ENCODE measurements around the gene KCNC2. TPM values are rescaled to one million over a fixed set of nuclear protein-coding genes. Genes with fewer than 3 reads are reported as not detected.
"Not testable (repeated sequence)": the region's sequence is repeated elsewhere in the genome, so short reads cannot be mapped to it uniquely, and the experiment has no call there.

KCNC2 gene
- polyA plus RNA-seq, 4 donors, result 0.12 TPM; not detected in 2

DNA sequence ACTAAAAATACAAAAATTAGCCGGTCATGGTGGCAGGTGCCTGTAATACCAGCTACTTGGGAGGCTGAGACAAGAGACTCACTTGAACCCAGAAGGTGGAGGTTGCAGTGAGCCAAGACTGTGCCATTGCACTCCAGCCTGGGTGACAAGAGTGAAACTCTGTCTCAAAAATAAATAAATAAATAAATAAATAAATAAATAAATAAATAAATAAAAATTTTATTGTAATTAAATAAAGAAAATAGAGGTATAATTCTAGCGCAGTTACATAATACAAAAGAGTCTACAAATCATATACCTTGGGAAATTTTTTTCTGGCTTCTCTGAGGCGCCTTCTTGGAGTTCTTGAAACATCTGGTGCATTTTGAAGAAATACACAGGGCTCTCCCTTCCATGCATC lies 23.8 kb downstream of the KCNC2 start:
- not testable (repeated sequence) for H3K9me3 ChIP-seq (ENCODE audit: control insufficient read depth in 2 of 2, insufficient read depth in 1 of 2, low read depth in 1 of 2, low read length in 1 of 2); FAIRE-seq; H3K27ac ChIP-seq (ENCODE audit: low read depth in 1 of 3, low read length in 2 of 3); H3K4me1 ChIP-seq (ENCODE audit: control insufficient read depth in 3 of 3, insufficient read depth in 2 of 3, low read depth in 1 of 3, low read length in 2 of 3); H3K4me3 ChIP-seq (ENCODE audit: low read depth in 1 of 3, low read length in 3 of 3); DNase-seq; H3K27me3 ChIP-seq (ENCODE audit: control insufficient read depth in 3 of 3, insufficient read depth in 3 of 3, low read length in 3 of 3); H3K36me3 ChIP-seq (ENCODE audit: control insufficient read depth in 3 of 3, insufficient read depth in 2 of 3, low read depth in 1 of 3, low read length in 3 of 3)
- 85 to 90% (median 86%) methylated on average over 3 of the region's 3 CpGs for WGBS, 3 donors

DNA sequence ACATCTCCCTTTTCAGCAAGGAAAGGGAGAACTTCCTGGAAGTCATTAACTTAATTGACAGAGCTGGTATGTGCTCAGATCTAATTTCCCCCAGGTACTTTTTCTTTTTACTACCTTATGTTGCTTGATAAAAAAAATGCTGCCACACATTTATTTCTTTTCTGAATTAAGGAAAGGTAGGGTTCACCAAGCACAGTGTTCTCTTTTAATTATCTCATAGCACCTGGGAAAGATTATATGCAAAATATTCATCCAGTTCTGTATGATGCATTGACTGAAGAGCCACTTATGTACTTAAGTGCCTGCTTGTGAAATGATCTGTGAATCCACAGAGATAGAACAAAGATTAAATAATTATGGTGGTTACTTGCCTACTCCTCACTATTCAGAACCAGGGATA lies 25.1 kb downstream of the KCNC2 start:
- Histone ChIP-seq H3K9me3 (ENCODE audit: control insufficient read depth in 2 of 2, insufficient read depth in 1 of 2, low read depth in 1 of 2, low read length in 1 of 2) (no peaks in the 10 kb centered on the region), H3K27ac (ENCODE audit: low read depth in 1 of 3, low read length in 2 of 3) (no peak overlapping the region), H3K36me3 (ENCODE audit: control insufficient read depth in 3 of 3, insufficient read depth in 2 of 3, low read depth in 1 of 3, low read length in 3 of 3) (no peaks in the 10 kb centered on the region), H3K4me3 (ENCODE audit: low read depth in 1 of 3, low read length in 3 of 3) (no peak overlapping the region), H3K27me3 (ENCODE audit: control insufficient read depth in 3 of 3, insufficient read depth in 3 of 3, low read length in 3 of 3) (no peaks in the 10 kb centered on the region), H3K4me1 (ENCODE audit: control insufficient read depth in 3 of 3, insufficient read depth in 2 of 3, low read depth in 1 of 3, low read length in 2 of 3) (no peaks in the 10 kb centered on the region)
- FAIRE-seq (no peak), DNase-seq (no peak)

DNA sequence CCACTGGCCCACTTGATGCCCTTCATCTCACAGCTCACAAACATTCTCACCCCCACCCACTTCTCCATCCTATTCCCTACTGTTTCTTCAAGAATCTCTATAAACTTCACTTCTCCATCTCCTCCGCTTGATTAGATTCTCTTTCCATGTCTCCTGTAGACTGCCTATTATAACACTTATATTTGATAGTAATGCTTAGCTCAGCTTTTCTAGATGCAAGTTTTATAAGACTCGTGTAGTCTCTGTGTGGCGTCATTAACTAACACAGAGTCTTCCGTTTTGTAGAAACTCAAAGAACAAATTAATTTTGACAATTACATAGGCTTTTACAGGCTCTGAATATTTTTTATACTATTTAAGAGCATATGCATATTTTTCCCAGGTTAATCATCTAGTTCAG lies 25.7 kb downstream of the KCNC2 start:
- whole genome bisulfite sequencing, 3 donors, result 84 to 92% (median 91%) methylated on average over 4 of the region's 4 CpGs

DNA sequence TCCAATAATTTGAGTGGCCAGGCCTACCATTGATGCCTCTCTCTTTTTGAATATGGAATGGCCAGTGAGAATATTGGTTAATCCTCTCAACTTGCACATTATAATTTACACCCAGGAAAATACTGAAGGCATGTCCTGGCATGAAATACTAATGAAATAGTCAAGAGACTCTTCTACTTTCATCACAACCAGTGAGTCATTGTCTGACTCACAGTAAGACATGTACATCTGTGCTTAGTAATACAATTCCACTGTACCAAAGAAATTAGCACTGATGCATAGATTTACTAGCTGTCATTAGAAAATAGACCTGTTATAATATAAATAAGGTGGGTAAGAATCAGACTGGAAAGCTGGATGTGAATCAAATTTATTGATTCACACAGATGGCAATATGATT lies 31.6 kb downstream of the KCNC2 start:
- Histone ChIP-seq H3K4me1 (ENCODE audit: control insufficient read depth in 3 of 3, insufficient read depth in 2 of 3, low read depth in 1 of 3, low read length in 2 of 3) (no peaks in the 10 kb centered on the region), H3K27me3 (ENCODE audit: control insufficient read depth in 3 of 3, insufficient read depth in 3 of 3, low read length in 3 of 3) (no peaks in the 10 kb centered on the region), H3K36me3 (ENCODE audit: control insufficient read depth in 3 of 3, insufficient read depth in 2 of 3, low read depth in 1 of 3, low read length in 3 of 3) (no peaks in the 10 kb centered on the region), H3K4me3 (ENCODE audit: low read depth in 1 of 3, low read length in 3 of 3) (no peak overlapping the region), H3K27ac (ENCODE audit: low read depth in 1 of 3, low read length in 2 of 3) (no peak overlapping the region), H3K9me3 (ENCODE audit: control insufficient read depth in 2 of 2, insufficient read depth in 1 of 2, low read depth in 1 of 2, low read length in 1 of 2) (no peaks in the 10 kb centered on the region)
- FAIRE-seq (no peak), DNase-seq (no peak)

More for the DNA sequence above, 25.7 kb downstream of the KCNC2 start:
- Histone ChIP-seq H3K27me3 (ENCODE audit: control insufficient read depth in 3 of 3, insufficient read depth in 3 of 3, low read length in 3 of 3) (no peaks in the 10 kb centered on the region), H3K4me3 (ENCODE audit: low read depth in 1 of 3, low read length in 3 of 3) (no peak overlapping the region), H3K27ac (ENCODE audit: low read depth in 1 of 3, low read length in 2 of 3) (no peak overlapping the region), H3K4me1 (ENCODE audit: control insufficient read depth in 3 of 3, insufficient read depth in 2 of 3, low read depth in 1 of 3, low read length in 2 of 3) (no peaks in the 10 kb centered on the region), H3K36me3 (ENCODE audit: control insufficient read depth in 3 of 3, insufficient read depth in 2 of 3, low read depth in 1 of 3, low read length in 3 of 3) (no peaks in the 10 kb centered on the region), H3K9me3 (ENCODE audit: control insufficient read depth in 2 of 2, insufficient read depth in 1 of 2, low read depth in 1 of 2, low read length in 1 of 2) (no peaks in the 10 kb centered on the region)
- DNase-seq (no peak), FAIRE-seq (no peak)

DNA sequence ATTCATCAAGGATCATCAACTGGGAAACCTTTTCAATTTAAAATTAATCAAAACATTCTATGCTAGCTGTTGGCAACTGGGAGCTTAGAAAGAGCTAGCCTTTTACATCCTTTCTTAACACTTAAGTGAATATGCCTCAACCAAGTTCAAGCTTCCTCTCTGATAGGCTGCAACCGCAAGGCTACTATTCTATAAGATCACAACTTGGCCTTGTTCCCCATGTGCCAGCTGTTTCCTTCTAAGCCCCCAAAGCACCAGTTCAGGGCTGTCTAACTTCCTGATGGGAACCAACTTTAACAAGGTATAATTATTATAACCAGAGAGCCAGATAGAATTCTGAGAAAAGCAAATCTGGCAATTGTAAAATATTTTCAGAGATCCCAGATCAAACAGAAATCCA lies 37.0 kb downstream of the KCNC2 start:
- no peak overlapping the region for H3K4me3 ChIP-seq (ENCODE audit: low read depth in 1 of 3, low read length in 3 of 3)
- WGBS, 3 donors, result 66 to 77% (median 70%) methylated on average over 1 of the region's 1 CpG
- no peaks in the 10 kb centered on the region for H3K36me3 ChIP-seq (ENCODE audit: control insufficient read depth in 3 of 3, insufficient read depth in 2 of 3, low read depth in 1 of 3, low read length in 3 of 3)
- no peaks in the 10 kb centered on the region for H3K27me3 ChIP-seq (ENCODE audit: control insufficient read depth in 3 of 3, insufficient read depth in 3 of 3, low read length in 3 of 3)
- no peak for FAIRE-seq
- no peaks in the 10 kb centered on the region for H3K9me3 ChIP-seq (ENCODE audit: control insufficient read depth in 2 of 2, insufficient read depth in 1 of 2, low read depth in 1 of 2, low read length in 1 of 2)
- H3K4me1 ChIP-seq (ENCODE audit: control insufficient read depth in 3 of 3, insufficient read depth in 2 of 3, low read depth in 1 of 3, low read length in 2 of 3), result no peaks in the 10 kb centered on the region
- no peak overlapping the region for H3K27ac ChIP-seq (ENCODE audit: low read depth in 1 of 3, low read length in 2 of 3)
- DNase-seq, result no peak

DNA sequence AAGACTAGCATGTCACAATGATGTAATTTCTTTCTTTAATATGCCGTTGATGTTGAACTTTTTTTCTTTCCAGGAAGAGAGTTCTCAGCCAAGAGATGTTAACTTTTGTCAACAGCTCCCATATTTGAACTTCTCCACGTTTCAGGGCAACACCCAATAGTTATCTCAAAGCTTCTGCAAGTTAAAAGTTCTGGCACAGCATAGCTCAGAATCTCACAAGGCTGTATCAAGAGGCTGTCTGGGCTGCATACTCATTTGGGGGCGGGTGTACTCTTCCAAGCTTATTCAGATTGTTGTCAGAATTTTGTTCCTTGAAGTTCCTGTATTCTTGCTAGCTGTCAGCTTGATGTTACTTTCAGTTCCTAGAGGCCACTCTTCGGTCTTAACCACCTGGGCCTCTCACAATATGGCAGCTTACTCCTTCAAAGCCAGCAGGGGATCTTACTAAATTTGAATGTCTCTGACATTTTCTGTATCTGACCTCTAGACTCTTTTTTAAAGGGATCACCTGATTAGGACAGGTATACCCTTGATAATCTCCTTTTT lies 38.9 kb downstream of the KCNC2 start:
- Histone ChIP-seq H3K4me1 (ENCODE audit: control insufficient read depth in 3 of 3, insufficient read depth in 2 of 3, low read depth in 1 of 3, low read length in 2 of 3) (no peaks in the 10 kb centered on the region), H3K36me3 (ENCODE audit: control insufficient read depth in 3 of 3, insufficient read depth in 2 of 3, low read depth in 1 of 3, low read length in 3 of 3) (no peaks in the 10 kb centered on the region), H3K27ac (ENCODE audit: low read depth in 1 of 3, low read length in 2 of 3) (no peak overlapping the region), H3K4me3 (ENCODE audit: low read depth in 1 of 3, low read length in 3 of 3) (no peak overlapping the region), H3K27me3 (ENCODE audit: control insufficient read depth in 3 of 3, insufficient read depth in 3 of 3, low read length in 3 of 3) (no peaks in the 10 kb centered on the region), H3K9me3 (ENCODE audit: control insufficient read depth in 2 of 2, insufficient read depth in 1 of 2, low read depth in 1 of 2, low read length in 1 of 2) (no peaks in the 10 kb centered on the region)
- no peak for DNase-seq
- FAIRE-seq, result no peak
- WGBS, 3 donors, result 31 to 43% (median 32%) methylated on average over 4 of the region's 4 CpGs

DNA sequence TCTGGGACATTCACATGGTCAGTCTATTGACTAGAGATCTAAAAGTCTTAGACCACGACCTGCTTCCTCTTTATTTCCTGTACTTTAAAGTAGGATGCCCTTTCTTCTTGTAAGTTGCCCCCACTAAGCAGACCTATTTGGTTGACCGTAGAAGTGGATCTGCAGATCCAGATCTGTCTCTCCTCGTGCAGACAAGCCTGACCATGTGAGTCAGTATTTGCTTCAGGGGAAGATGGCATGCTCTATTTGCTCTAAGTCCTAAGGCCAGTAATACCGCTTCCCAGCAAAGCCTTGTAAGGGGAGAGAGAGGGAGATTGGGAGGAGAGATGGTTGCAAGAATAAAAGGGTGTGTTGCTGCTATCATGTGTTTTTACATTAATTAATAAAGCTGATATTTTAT lies 46.8 kb downstream of the KCNC2 start:
- Histone ChIP-seq H3K4me3 (ENCODE audit: low read depth in 1 of 3, low read length in 3 of 3) (no peak overlapping the region), H3K27ac (ENCODE audit: low read depth in 1 of 3, low read length in 2 of 3) (no peak overlapping the region), H3K4me1 (ENCODE audit: control insufficient read depth in 3 of 3, insufficient read depth in 2 of 3, low read depth in 1 of 3, low read length in 2 of 3) (no peaks in the 10 kb centered on the region), H3K36me3 (ENCODE audit: control insufficient read depth in 3 of 3, insufficient read depth in 2 of 3, low read depth in 1 of 3, low read length in 3 of 3) (no peaks in the 10 kb centered on the region), H3K9me3 (ENCODE audit: control insufficient read depth in 2 of 2, insufficient read depth in 1 of 2, low read depth in 1 of 2, low read length in 1 of 2) (no peaks in the 10 kb centered on the region), H3K27me3 (ENCODE audit: control insufficient read depth in 3 of 3, insufficient read depth in 3 of 3, low read length in 3 of 3) (no peaks in the 10 kb centered on the region)
- DNase-seq, result no peak
- 44 to 59% (median 50%) methylated on average over 4 of the region's 4 CpGs for WGBS, 3 donors
- no peak for FAIRE-seq

DNA sequence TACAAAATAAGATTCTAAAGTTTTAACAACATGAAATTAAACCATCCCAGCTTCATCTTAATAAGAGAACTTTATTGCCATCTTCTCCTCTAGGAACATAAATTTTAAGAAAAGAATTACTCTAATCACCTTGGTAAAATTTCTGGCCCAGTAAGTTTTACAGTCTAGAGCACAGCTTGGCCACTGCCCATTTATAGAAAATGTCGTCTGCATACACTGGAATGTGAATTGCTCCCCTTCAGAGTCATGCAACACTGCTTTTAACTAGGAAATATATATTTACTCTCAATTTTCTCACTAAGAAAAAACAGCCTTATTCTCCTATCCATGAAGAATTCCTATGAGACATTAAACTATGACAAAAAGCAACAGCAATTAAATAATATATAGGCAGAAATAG lies 48.2 kb downstream of the KCNC2 start:
- WGBS, 3 donors, result 40 to 55% (median 41%) methylated on average over 1 of the region's 1 CpG
- H3K9me3 ChIP-seq (ENCODE audit: control insufficient read depth in 2 of 2, insufficient read depth in 1 of 2, low read depth in 1 of 2, low read length in 1 of 2), result no peaks in the 10 kb centered on the region
- no peak overlapping the region for H3K27ac ChIP-seq (ENCODE audit: low read depth in 1 of 3, low read length in 2 of 3)
- H3K4me3 ChIP-seq (ENCODE audit: low read depth in 1 of 3, low read length in 3 of 3), result no peak overlapping the region
- FAIRE-seq (no peak), DNase-seq (no peak)
- no peaks in the 10 kb centered on the region for H3K27me3 ChIP-seq (ENCODE audit: control insufficient read depth in 3 of 3, insufficient read depth in 3 of 3, low read length in 3 of 3)
- H3K4me1 ChIP-seq (ENCODE audit: control insufficient read depth in 3 of 3, insufficient read depth in 2 of 3, low read depth in 1 of 3, low read length in 2 of 3), result no peaks in the 10 kb centered on the region
- no peaks in the 10 kb centered on the region for H3K36me3 ChIP-seq (ENCODE audit: control insufficient read depth in 3 of 3, insufficient read depth in 2 of 3, low read depth in 1 of 3, low read length in 3 of 3)

DNA sequence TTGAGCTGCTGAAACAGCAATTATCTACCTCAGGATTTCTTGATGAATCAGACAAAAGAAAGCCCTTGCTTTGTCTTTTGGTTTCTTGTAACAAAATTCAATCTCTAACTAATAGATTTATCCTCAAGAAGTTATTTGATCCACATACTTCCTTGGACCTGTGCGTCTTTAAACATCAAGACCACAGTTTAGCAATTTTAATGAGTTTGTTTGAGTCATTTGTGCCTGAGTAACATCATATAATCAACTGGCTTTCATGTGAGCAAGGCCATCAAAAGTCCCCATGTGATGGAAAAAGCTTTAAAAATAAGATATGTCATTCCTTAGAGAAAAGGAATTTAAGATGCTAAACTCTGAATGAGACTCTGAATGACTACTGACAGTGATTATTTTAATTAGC lies 52.3 kb downstream of the KCNC2 start:
- no peak for DNase-seq
- Histone ChIP-seq H3K4me1 (ENCODE audit: control insufficient read depth in 3 of 3, insufficient read depth in 2 of 3, low read depth in 1 of 3, low read length in 2 of 3) (no peaks in the 10 kb centered on the region), H3K27ac (ENCODE audit: low read depth in 1 of 3, low read length in 2 of 3) (no peak overlapping the region), H3K4me3 (ENCODE audit: low read depth in 1 of 3, low read length in 3 of 3) (no peak overlapping the region), H3K9me3 (ENCODE audit: control insufficient read depth in 2 of 2, insufficient read depth in 1 of 2, low read depth in 1 of 2, low read length in 1 of 2) (no peaks in the 10 kb centered on the region), H3K27me3 (ENCODE audit: control insufficient read depth in 3 of 3, insufficient read depth in 3 of 3, low read length in 3 of 3) (no peaks in the 10 kb centered on the region), H3K36me3 (ENCODE audit: control insufficient read depth in 3 of 3, insufficient read depth in 2 of 3, low read depth in 1 of 3, low read length in 3 of 3) (no peaks in the 10 kb centered on the region)
- FAIRE-seq, result no peak
- 78 to 87% (median 79%) methylated on average over 1 of the region's 1 CpG for WGBS, 3 donors

Measured in small intestine (tissue), 7 donors.